Transverse colon (tissue), 4 donors: ENCODE data around the gene UBE2C.

ENCODE experiments used
- CTCF ChIP-seq, 5 experiments: fragments of 200-600 bp in 3 of 5; fragments of 450-650 bp in 2 of 5; sonication (generic) in 3 of 5; IDR thresholded peaks; 1 replicate in 2 of 5; 2 replicates in 3 of 5; pipeline ENCODE4 v1.5.1; 2016 to 2017; ENCODE audit warnings: antibody characterized with exemption in 5 of 5, inconsistent platforms in 3 of 5, mild to moderate bottlenecking in 2 of 5, moderate library complexity in 1 of 5
- EP300 ChIP-seq: sonication (generic); formaldehyde crosslinking; IDR thresholded peaks from one replicate; pipeline ENCODE4 v1.6.1; 2017; ENCODE audit warnings: antibody characterized with exemption, low read depth
- POLR2A ChIP-seq: fragments of 450-650 bp; IDR thresholded peaks from one replicate; pipeline ENCODE4 v1.6.1; 2016; ENCODE audit warnings: antibody characterized with exemption, mild to moderate bottlenecking, moderate library complexity
- POLR2AphosphoS5 ChIP-seq, 3 donors: sonication (generic); formaldehyde crosslinking; IDR thresholded peaks; one replicate each; pipeline ENCODE4 v1.6.1; 2016; ENCODE audit warnings: antibody characterized with exemption in 3 of 3

GRCh38 chr20:45813489-45813888 lies 1.0 kb downstream of the UBE2C start:
- TF ChIP-seq POLR2A = no peak
- no peak for TF ChIP-seq CTCF (IDR thresholded peaks at IDR 0.05)
- no peak for TF ChIP-seq EP300
- TF ChIP-seq POLR2AphosphoS5 (IDR thresholded peaks at IDR 0.05) = no peak
